ENCODE measurements around the gene SPOCK2.
"Not testable (repeated sequence)": the region's sequence is repeated elsewhere in the genome, so short reads cannot be mapped to it uniquely, and the experiment has no call there.

Gene SPOCK2, protein sequence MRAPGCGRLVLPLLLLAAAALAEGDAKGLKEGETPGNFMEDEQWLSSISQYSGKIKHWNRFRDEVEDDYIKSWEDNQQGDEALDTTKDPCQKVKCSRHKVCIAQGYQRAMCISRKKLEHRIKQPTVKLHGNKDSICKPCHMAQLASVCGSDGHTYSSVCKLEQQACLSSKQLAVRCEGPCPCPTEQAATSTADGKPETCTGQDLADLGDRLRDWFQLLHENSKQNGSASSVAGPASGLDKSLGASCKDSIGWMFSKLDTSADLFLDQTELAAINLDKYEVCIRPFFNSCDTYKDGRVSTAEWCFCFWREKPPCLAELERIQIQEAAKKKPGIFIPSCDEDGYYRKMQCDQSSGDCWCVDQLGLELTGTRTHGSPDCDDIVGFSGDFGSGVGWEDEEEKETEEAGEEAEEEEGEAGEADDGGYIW

DNA sequence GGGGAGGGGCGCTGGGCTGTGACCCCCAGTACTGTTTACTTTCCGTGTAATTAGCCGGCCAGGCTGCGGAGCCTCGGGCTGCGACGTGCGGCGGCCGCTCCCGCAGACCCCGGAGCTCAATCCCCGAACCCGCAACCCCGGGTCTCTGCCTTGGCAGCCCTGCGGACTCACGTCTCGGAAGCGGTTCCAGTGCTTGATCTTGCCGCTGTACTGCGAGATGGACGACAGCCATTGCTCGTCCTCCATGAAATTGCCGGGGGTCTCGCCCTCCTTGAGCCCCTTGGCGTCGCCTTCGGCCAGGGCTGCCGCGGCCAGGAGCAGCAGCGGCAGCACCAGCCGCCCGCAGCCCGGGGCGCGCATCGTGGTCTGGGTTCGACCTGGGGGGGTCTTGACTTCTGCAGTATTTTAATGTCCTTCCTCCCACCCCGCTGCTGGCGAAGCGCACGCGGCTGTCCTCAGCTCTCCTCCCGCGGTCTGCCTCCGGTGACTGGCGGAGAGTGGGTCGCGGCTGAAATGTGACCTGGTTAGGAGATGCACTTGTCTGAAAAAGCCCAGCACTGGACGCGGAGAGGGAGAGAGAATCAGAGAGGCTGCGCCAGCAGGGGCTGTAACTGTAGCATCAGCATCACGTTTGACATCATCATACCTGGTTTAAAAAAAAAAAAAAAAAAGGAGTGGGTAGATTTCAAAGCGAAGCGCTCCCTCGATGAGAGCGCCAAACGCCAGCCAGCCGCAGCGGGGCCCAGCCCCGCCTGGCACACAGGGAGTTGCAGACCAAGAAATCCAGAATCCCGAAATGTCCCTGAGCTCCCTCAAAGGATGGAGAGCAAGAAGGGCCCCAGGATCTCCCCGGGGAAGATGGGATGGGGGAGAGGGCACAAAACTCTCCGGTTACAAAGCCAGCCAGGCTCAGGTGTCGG is at the start of gene SPOCK2:
SPOCK2 (minus strand) TSS at position 583 of the 920 bp plus-strand sequence; CDS start at position 360, 223 bp downstream.
- peak in 1 of 2 donors; percentile 54 for DNase-seq (ENCODE audit: low read depth in 2 of 2)

DNA sequence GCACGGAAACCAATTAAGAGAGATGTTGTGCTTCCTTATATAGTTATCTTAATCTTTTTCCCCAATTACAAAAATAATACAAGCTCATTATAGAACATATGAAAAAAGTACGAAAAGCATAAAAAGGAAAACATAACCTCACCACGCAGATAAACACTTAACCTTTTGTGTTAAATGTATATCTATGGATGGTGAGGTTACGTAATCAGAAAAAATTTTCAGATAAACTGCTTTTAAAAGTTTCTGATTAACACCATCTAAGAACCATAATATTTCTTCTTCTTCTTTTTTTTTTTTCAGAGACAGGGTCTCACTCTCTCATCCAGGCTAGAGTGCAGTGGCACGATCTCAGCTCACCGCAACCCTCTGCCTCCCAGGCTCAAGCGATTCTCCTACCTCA is 49.2 kb upstream of the SPOCK2 start:
- no peak for DNase-seq (ENCODE audit: low read depth in 2 of 2)

DNA sequence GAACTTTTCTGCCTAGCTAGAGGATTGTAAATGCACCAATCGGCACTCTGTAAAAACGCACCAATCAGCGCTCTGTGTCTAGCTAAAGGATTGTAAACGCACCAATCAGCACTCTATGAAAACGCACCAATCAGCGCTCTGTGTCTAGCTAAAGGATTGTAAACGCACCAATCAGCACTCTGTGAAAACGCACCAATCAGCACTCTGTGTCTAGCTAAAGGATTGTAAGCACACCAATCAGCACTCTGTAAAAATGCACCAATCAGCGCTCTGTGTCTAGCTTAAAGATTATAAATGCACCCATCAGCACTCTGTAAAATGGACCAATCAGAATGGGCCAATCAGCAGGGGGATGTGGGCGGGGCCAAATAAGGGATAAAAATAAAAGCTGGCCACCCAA is 47.9 kb upstream of the SPOCK2 start:
- not testable (repeated sequence) for DNase-seq (ENCODE audit: low read depth in 2 of 2)

DNA sequence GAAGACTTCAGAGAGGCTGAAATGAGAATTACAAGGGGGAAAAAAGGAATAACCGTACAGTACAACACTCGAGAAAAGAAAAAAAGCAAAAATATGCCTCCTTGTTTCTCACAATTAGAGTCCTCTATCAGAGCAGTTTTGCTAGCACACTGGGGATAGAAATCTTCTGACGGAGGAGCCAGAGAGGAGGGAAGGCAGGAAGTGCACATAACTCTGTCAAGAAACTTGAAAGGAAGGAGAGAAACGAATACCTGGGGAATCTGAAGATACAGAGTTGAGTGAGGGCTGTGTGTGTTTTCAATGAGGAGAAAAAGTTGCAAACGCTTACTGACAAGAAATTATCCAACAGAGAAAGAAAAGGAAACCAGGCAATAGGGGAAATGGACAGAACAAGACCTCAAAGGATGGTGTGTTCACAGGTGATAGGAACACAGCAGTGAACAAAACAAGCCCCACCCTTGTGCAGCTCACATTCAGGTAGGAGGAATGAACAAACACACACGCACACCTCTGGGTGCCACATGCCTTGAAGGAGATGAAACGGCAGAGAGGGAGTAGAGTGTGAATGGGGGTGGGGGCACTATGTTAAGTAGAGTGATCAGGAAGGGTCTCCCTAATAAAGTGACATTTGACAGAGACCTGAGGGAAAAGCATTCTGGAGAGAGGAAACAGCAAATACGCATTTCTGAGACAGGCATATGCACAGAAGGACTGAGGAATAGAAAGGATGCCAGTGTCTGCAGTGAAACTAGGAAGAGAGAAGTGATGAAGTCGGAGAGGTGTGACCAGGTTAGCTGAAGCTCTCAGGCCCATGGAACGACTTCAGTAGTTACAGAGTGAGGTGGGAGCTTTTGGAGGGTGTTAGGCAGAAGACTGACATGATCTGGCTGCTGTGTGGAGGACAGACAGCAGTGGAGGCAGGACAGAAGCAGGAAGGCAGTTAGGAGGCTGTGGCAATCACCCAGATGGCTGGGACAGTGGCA is 46.7 kb upstream of the SPOCK2 start:
- no peak for DNase-seq (ENCODE audit: low read depth in 2 of 2)

DNA sequence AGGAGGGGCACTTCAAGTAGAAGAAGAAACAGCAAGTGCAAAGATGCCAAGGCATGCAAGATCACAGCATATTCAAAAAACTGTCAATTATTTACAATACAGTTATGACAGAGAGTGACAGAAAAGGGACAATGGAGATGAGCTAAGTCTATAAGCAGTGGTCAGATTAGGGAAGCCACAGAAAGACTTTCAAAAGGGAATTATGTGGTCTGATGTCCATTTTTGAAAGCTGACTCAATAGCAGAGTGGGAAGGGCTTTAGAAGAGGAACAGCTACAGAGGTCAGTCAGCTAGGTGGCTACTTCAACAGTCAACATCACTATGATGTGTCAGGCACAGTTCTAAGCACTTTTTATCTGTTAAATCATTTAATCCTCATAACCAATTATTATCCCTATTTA is 45.2 kb upstream of the SPOCK2 start:
- DNase-seq (ENCODE audit: low read depth in 2 of 2): no peak

DNA sequence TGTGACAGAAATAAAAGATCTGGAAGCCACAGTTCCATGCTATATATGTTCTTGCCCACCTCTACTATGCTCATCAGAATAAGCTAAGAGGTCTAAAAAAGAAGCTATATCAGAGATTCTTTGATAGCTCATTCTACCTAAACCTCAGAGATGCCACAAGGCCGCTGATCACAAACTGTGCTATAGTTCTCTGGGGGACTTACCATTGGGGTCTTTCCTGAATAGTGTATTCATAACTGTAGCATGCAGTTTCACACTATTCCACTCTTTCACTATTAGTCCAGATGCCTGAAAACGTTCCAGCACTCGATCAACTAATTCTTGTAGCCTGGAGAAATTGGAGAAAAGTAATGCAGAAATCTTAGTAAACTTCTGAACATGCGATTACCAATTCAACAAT is 44.5 kb upstream of the SPOCK2 start:
- DNase-seq (ENCODE audit: low read depth in 2 of 2): no peak

DNA sequence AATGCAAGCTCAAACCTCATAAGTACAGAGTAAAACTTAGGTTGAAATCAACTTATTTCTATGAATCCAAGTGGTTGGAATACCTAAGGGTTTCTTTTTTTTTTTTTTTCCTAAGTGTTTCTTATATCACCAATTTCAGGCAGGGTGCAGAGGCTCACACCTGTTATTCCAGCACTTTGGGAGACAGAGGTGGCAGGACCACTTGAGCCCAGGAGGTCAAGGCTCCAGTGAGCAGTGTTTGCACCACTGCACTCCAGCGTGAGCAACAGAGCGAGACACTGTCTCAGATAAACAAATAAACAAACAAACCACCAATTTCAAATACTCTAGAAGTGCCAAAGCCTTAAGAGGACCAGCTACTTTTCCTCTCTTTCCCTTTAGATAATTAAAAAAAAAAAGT is 39.2 kb upstream of the SPOCK2 start:
- no peak for DNase-seq (ENCODE audit: low read depth in 2 of 2)

DNA sequence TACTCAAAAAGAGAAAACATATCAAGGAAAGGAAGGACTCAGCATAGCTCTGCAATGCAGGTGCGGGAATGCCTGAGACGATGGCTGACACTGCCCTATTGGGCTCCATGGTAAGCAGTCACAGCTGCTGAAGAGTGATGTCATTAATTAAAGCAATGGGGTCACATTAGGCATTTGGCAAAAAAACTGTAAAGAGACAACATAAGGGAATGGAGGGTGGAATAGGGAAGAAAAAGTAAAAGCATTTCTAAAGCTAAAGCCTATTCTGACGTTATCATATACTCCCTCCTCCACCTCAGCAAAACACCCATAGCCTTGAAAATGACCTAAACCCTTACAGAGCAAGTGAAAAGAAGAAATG is 38.5 kb upstream of the SPOCK2 start:
- DNase-seq (ENCODE audit: low read depth in 2 of 2): no peak

DNA sequence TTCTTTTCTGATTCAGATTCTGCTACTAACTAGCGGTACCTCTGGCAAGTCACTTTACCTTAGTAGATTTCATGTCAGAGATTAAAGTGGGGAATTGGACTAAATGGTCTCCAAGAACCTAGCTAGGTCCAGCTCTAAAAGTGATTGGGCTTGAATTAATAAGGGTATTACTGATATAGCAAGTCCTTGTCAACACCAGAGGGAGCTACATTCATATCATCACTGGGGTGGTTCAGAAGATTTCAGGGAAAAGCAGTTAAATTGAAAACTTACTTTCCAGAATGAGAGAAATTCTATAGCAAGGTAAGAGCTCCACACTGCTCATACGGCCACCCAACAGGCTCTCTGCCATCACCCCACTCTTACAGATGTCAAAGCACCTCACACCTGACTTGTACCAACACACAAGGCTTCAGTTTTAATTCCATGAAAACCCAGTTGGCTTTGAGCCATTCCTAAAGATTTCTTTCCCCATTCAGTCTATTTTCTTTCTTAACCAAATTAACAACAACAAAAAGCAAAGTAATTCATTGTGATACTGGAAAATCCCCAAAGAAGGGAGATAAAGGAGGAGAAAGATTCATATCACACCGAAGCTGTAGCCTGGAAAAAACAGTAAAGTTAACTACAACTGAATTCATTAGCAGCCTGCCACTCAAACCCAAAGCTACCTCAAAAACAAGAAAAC is 38.0 kb upstream of the SPOCK2 start:
- DNase-seq (ENCODE audit: low read depth in 2 of 2): no peak

DNA sequence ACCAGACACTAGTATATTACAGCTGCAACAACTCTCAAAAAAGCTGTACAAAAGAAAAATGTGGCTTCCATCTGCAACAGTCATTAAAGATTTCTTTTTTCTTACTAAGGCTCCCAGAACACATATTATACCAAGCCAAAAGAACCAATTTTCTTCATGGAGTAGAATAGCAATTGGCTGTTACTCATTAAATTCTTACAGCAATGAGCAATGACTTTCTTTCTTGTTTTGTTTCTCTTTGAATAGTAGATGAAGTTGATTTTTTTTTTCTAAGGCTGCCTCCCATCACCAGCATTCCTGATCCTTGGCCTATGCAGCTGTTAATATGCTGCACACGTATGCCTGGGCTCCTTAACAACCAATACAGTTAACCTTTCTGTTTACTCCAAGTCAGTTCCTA is 36.6 kb upstream of the SPOCK2 start:
- no peak for DNase-seq (ENCODE audit: low read depth in 2 of 2)

DNA sequence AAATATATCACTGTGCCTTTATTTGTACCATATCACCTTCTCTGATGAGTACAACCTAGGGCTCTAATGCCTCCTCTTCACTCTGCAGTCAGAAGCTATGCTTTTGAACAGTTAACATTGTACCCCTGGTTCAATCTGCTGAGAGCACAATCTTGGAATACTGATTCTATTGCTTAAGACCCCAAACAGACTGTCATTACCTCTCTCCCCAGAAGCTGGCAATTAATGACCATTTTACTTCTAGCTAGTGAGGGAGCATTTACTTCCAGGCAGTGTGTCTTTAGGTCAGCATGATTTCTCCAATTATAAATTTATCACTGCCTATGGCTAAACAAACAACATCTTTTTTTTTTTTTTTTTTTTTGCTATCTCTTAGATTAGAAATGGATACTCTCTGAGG is 36.0 kb upstream of the SPOCK2 start:
- DNase-seq (ENCODE audit: low read depth in 2 of 2): no peak

DNA sequence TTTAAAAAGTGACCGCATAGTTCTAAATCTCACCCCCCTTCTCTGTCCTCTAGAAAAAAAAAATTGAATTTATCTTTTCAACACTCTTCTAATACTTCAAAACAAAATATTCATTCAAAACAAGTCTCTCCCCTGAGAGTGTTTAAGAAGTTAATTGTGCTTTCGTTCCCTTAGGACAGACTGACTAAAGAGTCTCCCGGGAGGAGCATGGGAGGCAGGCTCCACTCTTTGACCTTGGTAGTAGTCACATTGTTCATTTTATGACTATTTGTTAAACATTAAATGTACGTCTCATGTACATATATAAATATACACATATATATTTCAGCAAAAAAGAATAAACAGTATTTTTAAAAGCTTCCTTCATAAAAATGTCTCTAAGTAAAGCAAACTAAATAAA is 35.3 kb upstream of the SPOCK2 start:
- DNase-seq (ENCODE audit: low read depth in 2 of 2): no peak

DNA sequence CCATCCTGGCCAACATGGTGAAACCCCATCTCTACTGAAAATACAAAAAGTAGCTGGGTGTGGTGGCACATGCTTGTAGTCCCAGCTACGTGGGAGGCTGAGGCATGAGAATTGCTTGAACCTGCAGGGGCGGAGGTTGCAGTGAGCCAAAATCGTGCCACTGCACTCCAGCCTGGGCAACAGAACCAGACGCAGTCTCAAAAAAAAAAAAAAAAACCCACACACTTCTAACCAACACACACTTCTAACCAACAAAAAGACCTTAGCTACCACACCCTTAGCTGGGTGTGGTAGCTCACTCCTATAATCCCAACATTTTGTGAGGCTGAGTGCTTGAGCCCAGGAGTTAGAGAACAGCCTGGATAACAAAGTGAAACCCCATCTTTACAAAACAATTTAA is 33.9 kb upstream of the SPOCK2 start:
- DNase-seq (ENCODE audit: low read depth in 2 of 2): peak in 1 of 2 donors; percentile 18

DNA sequence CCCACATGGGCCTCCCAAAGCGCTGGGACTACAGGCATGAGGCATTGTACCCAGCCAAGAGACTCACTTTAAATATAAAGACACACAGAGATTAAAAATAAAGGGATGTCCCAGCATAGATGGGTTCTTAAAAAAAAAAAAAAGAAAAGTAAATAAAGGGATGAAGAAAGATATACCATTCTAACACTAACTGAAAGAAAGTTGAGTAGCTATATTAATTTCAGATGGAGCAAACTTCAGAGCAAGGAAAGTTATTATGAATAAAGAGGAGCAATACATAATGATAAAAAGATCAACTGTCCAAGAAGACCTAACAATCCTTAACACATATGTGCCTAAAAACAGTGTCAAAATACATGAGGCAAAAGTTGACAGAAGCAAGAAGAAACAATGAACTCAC is 33.0 kb upstream of the SPOCK2 start:
- no peak for DNase-seq (ENCODE audit: low read depth in 2 of 2)

DNA sequence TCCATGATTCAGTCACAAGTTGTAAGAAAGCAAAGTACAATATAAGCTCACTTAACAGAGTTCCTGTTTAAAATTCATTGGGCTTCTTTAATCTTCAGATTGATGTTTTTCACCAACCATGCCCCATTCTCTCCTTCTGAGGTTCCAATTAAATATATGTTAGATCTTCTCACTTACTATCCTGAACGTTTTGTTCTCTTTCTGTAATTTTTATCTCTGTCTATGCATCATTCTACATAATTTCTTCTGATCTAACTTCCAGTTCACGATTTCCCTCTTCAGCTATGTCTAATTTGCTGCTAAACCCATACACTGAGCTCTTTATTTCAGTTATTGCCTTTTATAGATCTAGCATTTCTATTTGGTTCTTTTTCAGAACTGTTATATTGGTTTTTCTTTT is 28.0 kb upstream of the SPOCK2 start:
- DNase-seq (ENCODE audit: low read depth in 2 of 2): no peak

DNA sequence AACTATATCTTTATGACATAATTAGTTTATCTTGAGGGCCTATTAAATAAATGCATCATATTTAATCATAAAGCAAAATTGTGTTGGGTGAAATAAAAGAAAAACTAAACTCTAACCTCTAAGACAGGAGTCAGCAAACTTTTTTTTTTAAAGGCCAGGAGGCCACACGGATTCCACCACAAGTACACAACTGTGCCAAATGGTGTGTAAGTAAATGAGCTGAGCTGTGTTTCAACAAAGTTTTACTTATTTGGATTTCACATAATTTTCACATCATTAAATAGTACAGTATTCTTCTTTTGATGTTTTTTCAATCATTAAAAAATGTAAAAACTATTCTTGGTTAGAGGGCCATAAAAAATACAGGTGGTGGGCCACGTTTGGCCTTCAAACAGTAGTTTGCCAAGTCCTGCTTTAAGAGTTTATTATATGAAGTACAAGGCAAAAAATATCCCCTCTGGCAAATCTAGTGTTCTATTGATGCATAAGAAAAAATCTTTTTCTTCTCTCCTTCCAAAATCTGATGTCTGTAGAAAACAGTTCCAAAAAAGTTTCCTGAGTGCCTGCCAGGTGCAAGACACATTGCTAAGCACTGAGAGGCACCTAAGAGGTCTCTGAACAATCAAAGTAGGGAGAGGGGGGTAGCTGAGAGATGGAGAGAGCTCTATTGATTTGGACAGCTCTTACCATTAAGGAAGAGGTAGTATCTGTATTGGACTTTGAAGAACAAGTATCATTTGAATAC is 26.5 kb upstream of the SPOCK2 start:
- no peak for DNase-seq (ENCODE audit: low read depth in 2 of 2)

DNA sequence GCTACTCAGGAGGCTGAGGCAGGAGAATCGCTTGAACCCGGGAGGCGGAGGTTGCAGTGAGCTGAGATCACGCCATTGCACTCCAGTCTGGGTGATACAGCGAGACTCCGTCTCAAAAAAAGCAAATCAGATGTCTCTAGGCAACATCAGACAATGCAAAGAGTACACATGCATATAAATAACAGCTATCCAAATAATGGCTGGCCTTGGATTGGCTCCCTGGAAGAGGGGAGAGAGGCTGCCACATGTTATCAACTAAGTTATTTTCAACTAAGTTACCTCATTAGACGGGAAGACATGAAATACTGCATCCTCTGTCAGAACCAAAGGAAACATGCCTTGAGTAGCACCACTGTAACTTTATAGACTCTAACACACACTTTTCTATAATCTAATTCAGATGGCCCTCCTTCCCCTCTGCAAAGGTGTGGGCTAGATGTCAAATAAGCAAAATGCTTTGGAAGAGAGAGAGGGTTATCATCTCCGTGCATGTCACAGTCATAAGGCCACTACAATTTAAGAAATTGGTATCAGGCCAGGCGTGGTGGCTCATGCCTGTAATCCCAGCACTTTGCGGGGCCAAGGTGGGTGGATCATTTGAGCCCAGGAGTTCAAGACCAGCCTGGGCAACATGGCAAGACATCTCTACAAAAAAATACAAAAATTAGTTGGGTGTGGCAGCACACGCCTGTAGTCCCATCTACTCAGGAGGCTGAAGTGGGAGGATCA is 22.5 kb upstream of the SPOCK2 start:
- no peak for DNase-seq (ENCODE audit: low read depth in 2 of 2)

DNA sequence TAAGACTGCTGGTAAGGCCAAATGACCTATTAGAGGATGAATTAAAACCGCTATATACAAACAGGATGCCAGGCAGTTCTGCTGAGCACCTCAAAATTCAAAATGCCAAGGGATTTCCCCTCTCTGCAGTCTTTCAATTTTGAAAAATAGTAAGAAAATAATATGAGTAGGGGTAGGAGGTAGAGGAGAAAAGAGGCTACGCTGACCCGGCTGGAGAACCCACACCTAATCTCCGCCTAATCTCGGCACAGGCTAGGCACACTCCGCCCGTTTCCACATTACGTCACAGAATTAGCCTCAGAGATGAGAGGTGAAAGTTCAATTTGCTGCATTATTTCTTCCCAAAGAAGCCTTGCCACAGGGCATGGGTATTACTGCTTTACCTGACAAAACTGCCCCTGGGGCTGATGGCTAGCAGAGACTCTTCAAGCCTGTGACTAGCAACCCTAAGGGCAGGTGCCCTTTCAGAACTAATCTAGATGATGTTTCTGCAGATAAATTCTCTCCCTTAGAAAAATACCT is 21.3 kb upstream of the SPOCK2 start:
- DNase-seq (ENCODE audit: low read depth in 2 of 2): no peak

DNA sequence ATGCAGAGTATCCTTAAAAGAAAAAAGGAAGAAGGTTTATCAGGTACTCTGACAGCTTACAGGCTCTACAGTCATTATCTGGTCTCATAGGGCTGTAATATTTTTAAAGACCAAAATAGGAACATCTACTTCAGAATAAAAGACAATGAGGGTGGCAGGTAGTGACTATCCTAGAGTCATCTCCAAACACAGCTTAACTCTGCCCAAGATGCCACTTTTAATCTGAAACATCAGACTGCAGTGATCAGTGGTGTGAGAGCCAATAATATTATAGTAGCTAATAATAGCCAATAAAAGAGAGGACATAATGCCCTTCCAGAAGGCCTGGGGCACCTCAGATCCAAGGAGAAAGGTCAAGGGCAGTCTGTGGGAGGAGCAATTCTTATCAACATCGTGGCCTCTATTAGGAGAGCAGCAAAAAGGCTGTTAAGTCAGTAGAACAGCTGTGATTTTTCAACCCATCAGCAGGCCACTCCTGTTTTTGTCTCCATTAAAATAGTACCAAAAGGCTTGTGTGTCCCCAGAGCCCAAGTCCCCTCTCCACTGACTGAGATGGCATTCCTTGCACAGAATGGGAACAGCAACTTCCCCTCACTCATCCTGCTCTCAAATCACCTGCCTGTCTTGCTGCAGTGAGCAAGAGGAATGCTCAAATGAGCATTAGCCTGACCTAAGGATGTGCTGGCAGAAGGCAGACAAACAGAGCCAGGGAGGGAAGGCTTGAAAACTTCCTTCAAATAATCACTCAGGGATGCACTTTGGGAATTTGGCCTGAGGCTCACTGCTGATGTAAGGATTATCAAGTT is 20.7 kb upstream of the SPOCK2 start:
- no peak for DNase-seq (ENCODE audit: low read depth in 2 of 2)
